Osteoblast (primary cell): Measurements from ENCODE around the gene MIB2. TPM values are rescaled to one million over a fixed set of nuclear protein-coding genes. Genes with fewer than 3 reads are reported as not detected.
"Not testable (repeated sequence)": the region's sequence is repeated elsewhere in the genome, so short reads cannot be mapped to it uniquely, and the experiment has no call there.

Experiments
- DNase-seq: peaks from one replicate; pipeline ENCODE4 v3.0.0; 2011; ENCODE audit warnings: low spot score, mixed read lengths; ENCODE audit not compliant: insufficient read length; ENCODE audit errors: missing footprints
- H2AFZ ChIP-seq: 2 replicates; pipeline ENCODE4 v1.6.0; 2011; ENCODE audit warnings: mild to moderate bottlenecking, low read length
- H3K27ac ChIP-seq: 2 replicates; pipeline ENCODE4 v1.5.1; 2011; ENCODE audit warnings: mild to moderate bottlenecking, low read depth, low read length, moderate library complexity
- H3K27me3 ChIP-seq: 2 replicates; pipeline ENCODE4 v1.6.0; 2012; ENCODE audit warnings: mild to moderate bottlenecking, control low read depth, inconsistent platforms, low read length, moderate library complexity; ENCODE audit not compliant: insufficient read depth
- H3K36me3 ChIP-seq: 2 replicates; pipeline ENCODE4 v1.5.1; 2011; ENCODE audit warnings: mild to moderate bottlenecking, low read length, control low read depth, moderate library complexity; ENCODE audit not compliant: insufficient read depth
- H3K4me1 ChIP-seq: 2 replicates; pipeline ENCODE4 v1.5.1; 2011; ENCODE audit warnings: mild to moderate bottlenecking, low read length, control low read depth, moderate library complexity; ENCODE audit not compliant: insufficient read depth
- H3K4me2 ChIP-seq: 2 replicates; pipeline ENCODE4 v1.6.0; 2011; ENCODE audit warnings: mild to moderate bottlenecking, low read length; ENCODE audit not compliant: insufficient read depth
- H3K4me3 ChIP-seq: fragments of 200-600 bp; sonication (generic); 3 replicates; pipeline ENCODE4 v1.5.1; 2012; ENCODE audit warnings: mild to moderate bottlenecking, low read length, inconsistent platforms; ENCODE audit not compliant: insufficient read depth
- H3K79me2 ChIP-seq: 2 replicates; pipeline ENCODE4 v1.6.0; 2012; ENCODE audit warnings: mild to moderate bottlenecking, low read length, control low read depth, inconsistent platforms; ENCODE audit not compliant: insufficient read depth
- H3K9me3 ChIP-seq: 2 replicates; pipeline ENCODE4 v1.5.1; 2011; ENCODE audit warnings: low read depth, low read length, control low read depth
- H4K20me1 ChIP-seq: 2 replicates; pipeline ENCODE4 v1.6.0; 2012; ENCODE audit warnings: mild to moderate bottlenecking, low read length, control low read depth; ENCODE audit not compliant: insufficient read depth
- total RNA-seq: library from RNA; depleted of rRNA; stranded (reverse); fragments of >200 nt; gene quantifications from 2 replicates; pipeline ENCODE4 v1.2.3, GENCODE V29; 2012
- TF ChIP-seq, protein P1 (sequence below): IDR thresholded peaks from 2 replicates; pipeline ENCODE4 v1.5.1; 2011; ENCODE audit warnings: mild to moderate bottlenecking, low read depth, low read length, moderate library complexity; ENCODE audit errors: extremely low read depth

MIB2 gene
- total RNA-seq, 1 donor = 80.7 TPM

DNA sequence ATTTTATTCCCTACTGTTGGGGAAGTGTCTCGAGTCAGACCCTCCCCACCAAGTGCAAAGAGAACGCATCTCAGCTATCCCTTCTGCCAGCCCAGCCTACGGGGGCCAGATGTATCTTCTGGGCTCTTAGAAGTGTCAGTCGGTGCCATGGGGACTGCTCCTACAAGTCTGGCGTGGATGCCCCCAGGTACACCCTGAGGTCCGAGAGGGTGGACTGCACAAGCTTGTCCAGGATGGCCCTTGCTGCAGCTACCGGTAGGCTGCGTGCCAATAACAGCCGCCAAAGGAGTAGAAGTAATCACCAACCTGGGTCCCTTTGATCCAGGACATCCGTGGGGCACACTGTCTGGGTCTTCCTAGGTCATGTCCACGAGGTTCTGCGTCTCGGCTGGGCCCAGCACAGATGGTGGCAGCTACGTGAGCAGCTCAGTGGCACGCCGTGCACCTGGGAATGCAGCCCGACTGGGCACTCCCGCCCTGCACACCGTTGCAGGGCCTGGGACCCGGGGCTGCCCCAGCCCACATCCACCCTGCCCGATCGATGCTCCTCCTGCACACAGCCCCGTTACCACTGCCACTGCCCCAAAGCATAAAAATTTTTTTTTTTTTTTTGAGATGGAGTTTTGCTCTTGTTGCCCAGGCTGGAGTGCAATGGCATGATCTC lies 31.8 kb upstream of the MIB2 start:
- H3K27me3 ChIP-seq = peaks cover 11% of the 10 kb centered on the region
- H2AFZ ChIP-seq = no peak overlapping the region
- no peak overlapping the region for H3K27ac ChIP-seq
- H3K4me1 ChIP-seq = no peaks in the 10 kb centered on the region
- H3K36me3 ChIP-seq = no peaks in the 10 kb centered on the region
- TF ChIP-seq, protein P1, sequence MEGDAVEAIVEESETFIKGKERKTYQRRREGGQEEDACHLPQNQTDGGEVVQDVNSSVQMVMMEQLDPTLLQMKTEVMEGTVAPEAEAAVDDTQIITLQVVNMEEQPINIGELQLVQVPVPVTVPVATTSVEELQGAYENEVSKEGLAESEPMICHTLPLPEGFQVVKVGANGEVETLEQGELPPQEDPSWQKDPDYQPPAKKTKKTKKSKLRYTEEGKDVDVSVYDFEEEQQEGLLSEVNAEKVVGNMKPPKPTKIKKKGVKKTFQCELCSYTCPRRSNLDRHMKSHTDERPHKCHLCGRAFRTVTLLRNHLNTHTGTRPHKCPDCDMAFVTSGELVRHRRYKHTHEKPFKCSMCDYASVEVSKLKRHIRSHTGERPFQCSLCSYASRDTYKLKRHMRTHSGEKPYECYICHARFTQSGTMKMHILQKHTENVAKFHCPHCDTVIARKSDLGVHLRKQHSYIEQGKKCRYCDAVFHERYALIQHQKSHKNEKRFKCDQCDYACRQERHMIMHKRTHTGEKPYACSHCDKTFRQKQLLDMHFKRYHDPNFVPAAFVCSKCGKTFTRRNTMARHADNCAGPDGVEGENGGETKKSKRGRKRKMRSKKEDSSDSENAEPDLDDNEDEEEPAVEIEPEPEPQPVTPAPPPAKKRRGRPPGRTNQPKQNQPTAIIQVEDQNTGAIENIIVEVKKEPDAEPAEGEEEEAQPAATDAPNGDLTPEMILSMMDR = no peak
- DNase-seq = peak; percentile 51
- no peaks in the 10 kb centered on the region for H3K9me3 ChIP-seq
- no peak overlapping the region for H3K4me2 ChIP-seq
- no peaks in the 10 kb centered on the region for H4K20me1 ChIP-seq
- no peaks in the 10 kb centered on the region for H3K79me2 ChIP-seq
- no peak overlapping the region for H3K4me3 ChIP-seq

DNA sequence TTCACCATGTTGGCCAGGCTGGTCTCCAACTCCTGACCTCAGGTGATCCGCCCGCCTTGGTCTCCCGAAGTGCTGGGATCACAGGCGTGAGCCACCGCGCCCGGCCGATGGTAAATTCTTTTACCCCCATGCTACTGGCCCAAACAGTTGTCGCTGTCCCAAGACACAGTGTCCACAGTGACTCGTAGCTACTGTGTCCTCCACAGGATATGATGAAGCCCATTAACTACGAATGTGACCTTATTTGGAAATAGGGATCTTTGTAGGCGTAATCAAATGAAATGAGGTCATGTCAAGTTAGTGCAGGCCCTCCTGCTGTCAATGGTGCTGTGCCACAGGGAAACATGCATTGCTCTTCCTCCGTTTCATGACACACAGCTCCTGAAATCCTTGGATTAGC lies 23.8 kb upstream of the MIB2 start:
- no peak overlapping the region for H3K4me3 ChIP-seq
- TF ChIP-seq, protein P1 = no peak
- H3K79me2 ChIP-seq = no peaks in the 10 kb centered on the region
- H3K27ac ChIP-seq = no peak overlapping the region
- DNase-seq = peak; percentile 65
- H4K20me1 ChIP-seq = no peaks in the 10 kb centered on the region
- no peak overlapping the region for H3K4me2 ChIP-seq
- H3K4me1 ChIP-seq = no peaks in the 10 kb centered on the region
- H2AFZ ChIP-seq = peak overlapping the region; percentile 22
- no peaks in the 10 kb centered on the region for H3K9me3 ChIP-seq
- H3K27me3 ChIP-seq = peaks cover 8% of the 10 kb centered on the region
- H3K36me3 ChIP-seq = no peaks in the 10 kb centered on the region

DNA sequence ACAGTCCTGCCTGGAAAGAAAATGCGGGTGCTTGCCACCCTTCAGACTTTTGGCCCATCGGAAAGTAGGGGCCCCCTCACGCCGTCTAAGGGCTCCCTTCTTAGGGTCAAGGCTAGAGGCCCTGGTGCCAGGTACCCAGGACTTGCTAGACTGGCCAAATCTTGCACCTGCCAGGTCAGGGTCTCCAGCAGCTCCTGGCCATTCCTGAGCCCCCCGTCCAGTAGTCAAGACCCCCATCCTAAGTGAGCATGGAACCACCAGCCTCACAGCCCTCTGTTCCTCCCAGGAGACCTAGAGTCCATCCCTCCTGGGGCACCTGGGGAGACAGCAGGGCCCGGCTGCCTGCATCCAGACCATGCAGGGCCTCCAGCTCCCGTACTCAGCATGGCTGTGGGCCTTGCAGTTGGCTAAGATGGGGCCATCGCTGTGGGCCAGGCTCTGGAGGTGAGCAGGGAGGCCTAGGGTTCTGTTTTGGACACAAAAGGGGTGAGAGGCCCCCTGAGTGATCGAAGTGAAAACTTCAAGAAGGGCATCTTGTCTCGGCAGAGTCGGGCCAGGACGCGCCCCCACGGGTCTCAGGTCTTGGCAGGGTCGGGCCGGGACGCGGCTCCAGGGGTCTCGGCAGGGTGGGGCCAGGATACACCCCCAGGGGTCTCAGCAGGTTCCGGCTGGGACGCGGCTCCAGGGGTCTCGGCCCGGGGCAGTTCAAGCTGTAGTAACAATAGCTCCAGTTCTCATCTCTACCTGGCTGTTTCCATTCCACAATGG lies 21.3 kb upstream of the MIB2 start:
- H3K79me2 ChIP-seq = no peaks in the 10 kb centered on the region
- H3K27me3 ChIP-seq = peaks cover 30% of the 10 kb centered on the region
- no peaks in the 10 kb centered on the region for H3K4me1 ChIP-seq
- H3K9me3 ChIP-seq = no peaks in the 10 kb centered on the region
- DNase-seq = peak; percentile 62
- H3K4me3 ChIP-seq = no peak overlapping the region
- no peaks in the 10 kb centered on the region for H3K36me3 ChIP-seq
- TF ChIP-seq, protein P1 = no peak
- peaks cover 4% of the 10 kb centered on the region for H4K20me1 ChIP-seq
- H3K27ac ChIP-seq = no peak overlapping the region
- H2AFZ ChIP-seq = no peak overlapping the region
- no peak overlapping the region for H3K4me2 ChIP-seq

DNA sequence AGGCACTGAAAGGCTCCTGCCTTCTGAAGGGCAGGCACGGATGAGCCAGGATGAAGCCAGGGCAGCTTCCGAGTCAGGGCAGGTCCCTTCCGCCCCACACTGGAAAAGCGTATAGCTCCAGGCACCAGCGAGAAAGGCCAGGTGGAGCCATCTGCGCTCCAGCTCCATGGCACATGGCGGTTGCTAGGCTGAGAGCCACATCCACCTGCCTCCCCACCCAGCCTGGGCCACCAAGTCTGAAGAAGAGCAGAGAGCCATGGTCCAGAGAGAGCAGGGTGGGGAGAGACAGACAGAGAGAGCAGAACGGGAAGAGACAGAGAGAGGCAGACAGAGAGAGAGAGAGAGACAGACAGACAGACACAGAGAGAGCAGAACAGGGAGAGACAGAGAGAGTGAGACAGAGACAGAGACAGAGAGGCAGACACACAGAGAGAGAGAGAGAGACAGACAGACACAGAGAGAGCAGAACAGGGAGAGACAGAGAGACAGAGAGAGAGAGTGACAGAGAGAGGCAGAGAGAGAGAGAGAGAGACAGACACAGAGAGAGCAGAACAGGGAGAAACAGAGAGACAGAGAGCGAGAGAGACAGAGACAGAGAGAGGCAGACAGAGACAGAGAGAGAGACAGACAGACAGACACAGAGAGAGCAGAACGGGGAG lies 20.6 kb upstream of the MIB2 start:
- Histone ChIP-seq H3K79me2 (no peaks in the 10 kb centered on the region), H2AFZ (no peak overlapping the region), H3K4me2 (no peak overlapping the region), H3K27ac (no peak overlapping the region), H4K20me1 (peaks cover 4% of the 10 kb centered on the region), H3K36me3 (no peaks in the 10 kb centered on the region), H3K4me1 (no peaks in the 10 kb centered on the region), H3K4me3 (no peak overlapping the region), H3K27me3 (peaks cover 36% of the 10 kb centered on the region), H3K9me3 (no peaks in the 10 kb centered on the region)
- TF ChIP-seq, protein P1 = no peak
- peak; percentile 83 for DNase-seq

DNA sequence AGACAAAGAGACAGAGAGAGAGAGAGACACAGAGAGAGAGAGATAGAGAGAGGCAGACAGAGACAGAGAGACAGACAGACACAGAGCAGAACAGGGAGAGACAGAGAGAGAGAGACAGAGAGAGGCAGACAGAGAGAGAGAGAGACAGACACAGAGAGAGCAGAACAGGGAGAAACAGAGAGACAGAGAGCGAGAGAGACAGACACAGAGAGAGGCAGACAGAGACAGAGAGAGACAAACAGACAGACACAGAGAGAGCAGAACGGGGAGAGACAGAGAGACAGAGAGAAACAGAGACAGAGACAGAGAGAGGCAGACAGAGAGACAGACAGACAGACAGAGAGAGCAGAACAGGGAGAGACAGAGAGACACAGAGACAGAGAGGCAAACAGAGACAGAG lies 20.0 kb upstream of the MIB2 start:
- H3K4me1 ChIP-seq, H3K4me3 ChIP-seq, H2AFZ ChIP-seq, DNase-seq, H3K4me2 ChIP-seq, H4K20me1 ChIP-seq, H3K9me3 ChIP-seq, H3K79me2 ChIP-seq, H3K36me3 ChIP-seq, H3K27ac ChIP-seq: not testable (repeated sequence)
- peaks cover 38% of the 10 kb centered on the region for H3K27me3 ChIP-seq
